Measurements from ENCODE around the gene MRPL3.

DNA sequence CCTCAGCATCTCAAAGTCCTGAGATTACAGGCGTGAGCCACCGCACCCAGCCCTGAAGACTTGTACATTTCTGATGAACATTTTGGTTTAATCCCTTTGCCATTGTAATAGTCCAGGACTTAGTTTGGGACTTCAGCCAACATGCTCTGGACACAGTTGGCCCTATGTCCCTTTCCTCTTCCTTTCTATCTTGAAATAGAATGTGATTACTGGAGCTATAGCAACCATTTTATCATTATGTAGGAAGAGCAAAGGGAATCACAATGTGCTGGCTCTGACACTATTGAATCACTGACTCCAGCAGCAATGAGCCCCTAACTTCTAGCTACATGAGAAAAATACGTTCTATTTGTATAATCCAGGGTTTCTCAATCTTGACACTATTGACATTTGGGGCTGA lies 34.8 kb upstream of the MRPL3 start:
- TF ChIP-seq REST (IDR thresholded peaks at IDR 0.05; ENCODE audit: low read depth) (no peak), ELF1 (IDR thresholded peaks at IDR 0.05; ENCODE audit: borderline replicate concordance, low read depth) (no peak), ATF3 (IDR thresholded peaks at IDR 0.05) (no peak)

Data from HCT116 (cell line).